A549 (cell line): ENCODE results near the gene SERPINB11. TPM values are rescaled to one million over a fixed set of nuclear protein-coding genes. Genes with fewer than 3 reads are reported as not detected.
A peak's percentile ranks its signal among the peaks of the same experiment; 100 is the strongest.

Source experiments
- ATAC-seq, 2 experiments: fragments of 200-7000 bp in 1 of 2; fragments of >200 bp in 1 of 2; cut with Nextera tagmentation in 1 of 2; cut with Tn5 transposase in 1 of 2; 3 replicates each; pipeline versions ENCODE4 v1.8.0 to v1.9.1; 2018 to 2020; ENCODE audit warnings: mild to moderate bottlenecking in 1 of 2, moderate library complexity in 1 of 2
- CTCF ChIA-PET: fragments of 300-600 bp; sonication (Branson Sonifier 250); formaldehyde crosslinking; extraction: SDS; loops from one replicate; lab custom pipeline; 2021; ENCODE audit warnings: antibody characterized with exemption, inconsistent platforms; lab: Yijun Ruan, JAX
- POLR2A ChIA-PET: fragments of 350-600 bp; formaldehyde crosslinking; extraction: SDS; loops from one replicate; lab custom pipeline; 2021; ENCODE audit warnings: antibody characterized with exemption, inconsistent platforms; lab: Yijun Ruan, JAX
- DNase-seq, 2 experiments: peaks; one replicate each; pipeline versions ENCODE4 v3.0.0 to v3.0.0-alpha.2; 2011 to 2016; ENCODE audit warnings: low read depth in 1 of 2, low spot score in 1 of 2
- FAIRE-seq: peaks from 2 replicates; lab custom pipeline; 2011; peaks lifted over from hg19 to GRCh38; lab: Jason Lieb, UNC
- H3K27ac ChIP-seq, 2 experiments: fragments of >200 bp; sonication (Bioruptor Twin); formaldehyde crosslinking; 3 replicates each; pipeline ENCODE4 v1.5.1; 2016 to 2017
- H3K4me1 ChIP-seq: fragments of >200 bp; sonication (Bioruptor Twin); formaldehyde crosslinking; 3 replicates; pipeline ENCODE4 v1.6.1; 2016
- H3K4me2 ChIP-seq: fragments of >200 bp; sonication (Bioruptor Twin); formaldehyde crosslinking; 3 replicates; pipeline ENCODE4 v1.6.1; 2016
- H3K4me3 ChIP-seq: fragments of >200 bp; sonication (Bioruptor Twin); formaldehyde crosslinking; 3 replicates; pipeline ENCODE4 v1.5.1; 2016
- H3K9me3 ChIP-seq: fragments of >200 bp; sonication (Bioruptor Twin); formaldehyde crosslinking; 3 replicates; pipeline ENCODE4 v1.6.1; 2016
- FOSL2 ChIP-seq, 2 experiments: fragments of 450-650 bp in 1 of 2; fragments of >200 bp in 1 of 2; sonication (Bioruptor Twin) in 1 of 2; formaldehyde crosslinking; IDR thresholded peaks; 2 replicates each; pipeline versions ENCODE4 v1.5.0 to v1.6.1; 2016 to 2020; ENCODE audit warnings: mild to moderate bottlenecking in 1 of 2, moderate library complexity in 1 of 2
- FOXS1 ChIP-seq: fragments of 250-450 bp; sonication (Bioruptor Pico); IDR thresholded peaks from 2 replicates; pipeline ENCODE4 v1.5.0; 2020; ENCODE audit warnings: mild to moderate bottlenecking, moderate library complexity
- GATA3 ChIP-seq: IDR thresholded peaks from 2 replicates; pipeline ENCODE4 v1.6.1; 2012; ENCODE audit warnings: borderline replicate concordance
- HDAC2 ChIP-seq: fragments of 200-600 bp; sonication (generic); IDR thresholded peaks from 2 replicates; pipeline ENCODE4 v1.6.1; 2016
- HOXB13 ChIP-seq: fragments of 250-450 bp; sonication (Bioruptor Pico); IDR thresholded peaks from 2 replicates; pipeline ENCODE4 v1.5.0; 2020; ENCODE audit warnings: low read depth, mild to moderate bottlenecking, moderate library complexity
- KDM1A ChIP-seq: fragments of 200-600 bp; sonication (generic); IDR thresholded peaks from 2 replicates; pipeline ENCODE4 v1.6.1; 2016; ENCODE audit warnings: low read depth, mild to moderate bottlenecking
- KDM5A ChIP-seq: fragments of 200-600 bp; sonication (generic); IDR thresholded peaks from 2 replicates; pipeline ENCODE4 v1.6.1; 2016; ENCODE audit warnings: antibody characterized with exemption, mild to moderate bottlenecking
- MAFK ChIP-seq: fragments of 450-650 bp; IDR thresholded peaks from 2 replicates; pipeline ENCODE4 v1.6.1; 2014; ENCODE audit not compliant: partially characterized antibody
- PHF8 ChIP-seq: fragments of 200-600 bp; sonication (generic); IDR thresholded peaks from 2 replicates; pipeline ENCODE4 v1.6.1; 2016; ENCODE audit warnings: low read depth, mild to moderate bottlenecking, antibody characterized with exemption, moderate library complexity, borderline replicate concordance
- RAD21 ChIP-seq, 2 experiments: fragments of >200 bp in 1 of 2; sonication (Bioruptor Twin) in 1 of 2; formaldehyde crosslinking in 1 of 2; IDR thresholded peaks in 1 of 2; conservative IDR thresholded peaks in 1 of 2; 2 replicates in 1 of 2; 3 replicates in 1 of 2; pipeline ENCODE4 v1.6.1; 2012 to 2018; ENCODE audit warnings: inconsistent platforms in 1 of 2
- RARB ChIP-seq: fragments of 250-450 bp; sonication (Bioruptor Pico); IDR thresholded peaks from 2 replicates; pipeline ENCODE4 v1.8.0; 2021; ENCODE audit warnings: mild to moderate bottlenecking, moderate library complexity
- SMC3 ChIP-seq: fragments of >200 bp; sonication (Bioruptor Twin); formaldehyde crosslinking; IDR thresholded peaks from 3 replicates; pipeline ENCODE4 v1.6.1; 2018; ENCODE audit warnings: inconsistent platforms
- TP53 ChIP-seq: fragments of 250-450 bp; sonication (Bioruptor Pico); IDR thresholded peaks from 2 replicates; pipeline ENCODE4 v1.5.0; 2021; ENCODE audit warnings: mild to moderate bottlenecking, moderate library complexity
- ZFP36 ChIP-seq: fragments of 450-650 bp; IDR thresholded peaks from 2 replicates; pipeline ENCODE4 v1.6.1; 2014; ENCODE audit warnings: borderline replicate concordance; ENCODE audit not compliant: partially characterized antibody
- WGBS: methylation state at CpG from one replicate; pipeline ENCODE4 v1.1.6; 2017; ENCODE audit errors: missing lambda C conversion rate; 5-methylcytosine and 5-hydroxymethylcytosine counted together
- polyA plus RNA-seq, 4 experiments: library from polyadenylated mRNA; depleted of rRNA in 3 of 4; stranded (reverse); fragments of >200 nt; fragmentation: RNase III in 1 of 4; extraction: RNeasy Plus Mini Kit Qiagen cat#74134 plus additional on column Dnase treatment in 1 of 4; gene quantifications; 2 replicates in 3 of 4; 3 replicates in 1 of 4; pipeline ENCODE4 v1.2.3, GENCODE V29; 2011 to 2017
- TF ChIP-seq, protein P1 (sequence below): fragments of 150-350 bp; IDR thresholded peaks from 2 replicates; pipeline ENCODE4 v1.6.1; 2014; ENCODE audit warnings: low read depth, mild to moderate bottlenecking, low read length
- TF ChIP-seq, protein P2 (sequence below): fragments of 250-450 bp; sonication (Bioruptor Pico); IDR thresholded peaks from 2 replicates; pipeline ENCODE4 v1.5.0; 2020; ENCODE audit warnings: low read depth, mild to moderate bottlenecking, moderate library complexity
- TF ChIP-seq, protein P3 (sequence below): fragments of 450-650 bp; IDR thresholded peaks from 2 replicates; pipeline ENCODE4 v1.6.1; 2014; ENCODE audit warnings: antibody characterized with exemption
- TF ChIP-seq, protein P4 (sequence below): fragments of >200 bp; sonication (Bioruptor Twin); formaldehyde crosslinking; IDR thresholded peaks from 3 replicates; pipeline ENCODE4 v1.5.1; 2016

SERPINB11 gene
- polyA plus RNA-seq, 2 of the 4 experiments (the other 2 are of a cell fraction) = 0.22 TPM; not detected in 1

DNA sequence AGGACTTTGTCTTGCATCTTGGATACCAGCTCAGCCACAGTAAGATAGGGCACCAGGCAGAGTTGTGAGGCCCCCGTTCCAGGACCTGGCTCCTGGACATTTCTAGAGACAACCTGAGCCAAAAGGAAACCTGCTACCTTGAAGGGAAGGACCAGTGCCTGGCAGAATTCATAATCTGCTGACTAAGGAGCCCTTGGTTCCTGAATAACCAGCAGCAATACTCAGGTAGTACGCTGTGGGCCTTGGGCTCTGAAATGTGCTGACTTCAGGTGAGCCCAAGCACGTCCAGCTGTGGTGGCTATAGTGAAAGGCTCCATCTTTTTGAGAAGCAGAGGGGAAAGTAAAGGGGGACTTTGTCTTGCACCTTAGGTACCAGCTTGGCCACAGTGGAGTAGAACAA is 28.5 kb downstream of the SERPINB11 start:
- no peak overlapping the region for H3K4me3 ChIP-seq
- TF ChIP-seq KDM1A (no peak), PHF8 (no peak), KDM5A (no peak), ZFP36 (no peak), HOXB13 (no peak), SMC3 (no peak), GATA3 (no peak)
- TF ChIP-seq, protein P1, sequence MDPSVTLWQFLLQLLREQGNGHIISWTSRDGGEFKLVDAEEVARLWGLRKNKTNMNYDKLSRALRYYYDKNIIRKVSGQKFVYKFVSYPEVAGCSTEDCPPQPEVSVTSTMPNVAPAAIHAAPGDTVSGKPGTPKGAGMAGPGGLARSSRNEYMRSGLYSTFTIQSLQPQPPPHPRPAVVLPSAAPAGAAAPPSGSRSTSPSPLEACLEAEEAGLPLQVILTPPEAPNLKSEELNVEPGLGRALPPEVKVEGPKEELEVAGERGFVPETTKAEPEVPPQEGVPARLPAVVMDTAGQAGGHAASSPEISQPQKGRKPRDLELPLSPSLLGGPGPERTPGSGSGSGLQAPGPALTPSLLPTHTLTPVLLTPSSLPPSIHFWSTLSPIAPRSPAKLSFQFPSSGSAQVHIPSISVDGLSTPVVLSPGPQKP = no peak
- TF ChIP-seq, protein P2, sequence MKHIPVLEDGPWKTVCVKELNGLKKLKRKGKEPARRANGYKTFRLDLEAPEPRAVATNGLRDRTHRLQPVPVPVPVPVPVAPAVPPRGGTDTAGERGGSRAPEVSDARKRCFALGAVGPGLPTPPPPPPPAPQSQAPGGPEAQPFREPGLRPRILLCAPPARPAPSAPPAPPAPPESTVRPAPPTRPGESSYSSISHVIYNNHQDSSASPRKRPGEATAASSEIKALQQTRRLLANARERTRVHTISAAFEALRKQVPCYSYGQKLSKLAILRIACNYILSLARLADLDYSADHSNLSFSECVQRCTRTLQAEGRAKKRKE (CRISPR knock-in tag) = no peak
- TF ChIP-seq, protein P3, sequence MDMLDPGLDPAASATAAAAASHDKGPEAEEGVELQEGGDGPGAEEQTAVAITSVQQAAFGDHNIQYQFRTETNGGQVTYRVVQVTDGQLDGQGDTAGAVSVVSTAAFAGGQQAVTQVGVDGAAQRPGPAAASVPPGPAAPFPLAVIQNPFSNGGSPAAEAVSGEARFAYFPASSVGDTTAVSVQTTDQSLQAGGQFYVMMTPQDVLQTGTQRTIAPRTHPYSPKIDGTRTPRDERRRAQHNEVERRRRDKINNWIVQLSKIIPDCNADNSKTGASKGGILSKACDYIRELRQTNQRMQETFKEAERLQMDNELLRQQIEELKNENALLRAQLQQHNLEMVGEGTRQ = no peak
- H3K9me3 ChIP-seq = no peaks in the 10 kb centered on the region
- ChIA-PET POLR2A (no interaction called here), CTCF (no interaction called here)
- DNase-seq (no peak), ATAC-seq (no peak), FAIRE-seq (no peak)
- H3K27ac ChIP-seq = no peak overlapping the region
- no peak overlapping the region for H3K4me2 ChIP-seq
- no peaks in the 10 kb centered on the region for H3K4me1 ChIP-seq
- WGBS = 22% methylated on average over 3 of the region's 3 CpGs

DNA sequence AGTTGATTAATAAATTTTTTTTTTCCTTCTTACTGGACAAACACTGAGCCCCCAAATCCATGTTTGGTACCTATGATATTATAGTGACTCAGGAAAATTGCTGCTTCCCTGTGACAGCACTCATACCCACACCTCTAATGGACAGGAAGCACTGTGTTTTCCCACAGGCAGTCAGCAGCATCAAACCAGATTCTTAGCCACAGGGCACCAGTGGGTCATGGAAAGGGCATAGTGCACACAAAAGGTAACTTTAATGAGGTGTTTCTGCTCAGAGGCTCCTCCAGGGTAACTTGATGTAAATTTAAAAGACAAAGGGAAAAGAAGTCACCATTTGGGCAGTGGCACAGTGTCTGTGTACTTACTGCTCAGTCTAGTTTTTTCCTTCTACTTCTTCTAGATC is 34.1 kb downstream of the SERPINB11 start:
- FAIRE-seq = no peak
- peak in 1 of 2 experiments; percentile 63; a peak in 3 of 6 replicates for ATAC-seq
- peak; percentile 8 to 82 for DNase-seq
- Histone ChIP-seq H3K9me3 (no peaks in the 10 kb centered on the region), H3K4me2 (no peak overlapping the region), H3K4me3 (no peak overlapping the region), H3K27ac (peak overlapping the region; percentile 34 to 59; a peak in 3 of 6 replicates), H3K4me1 (0 out of 3 replicates have a peak, but pooled peaks cover 5% of the 10 kb centered on the region)
- no peak for TF ChIP-seq HDAC2
- TF ChIP-seq FOSL2 (IDR thresholded peaks at IDR 0.05) = no peak
- peak; percentile 17; the same call in 1 of the 2 replicates for TF ChIP-seq FOSL2 (CRISPR knock-in tag; IDR thresholded peaks at IDR 0.05)
- peak; percentile 19; the same call in 1 of the 2 replicates for TF ChIP-seq RARB (CRISPR knock-in tag)
- TF ChIP-seq MAFK = peak; percentile 49
- no peak for TF ChIP-seq FOXS1
- ChIA-PET CTCF (no interaction called here), POLR2A (no interaction called here)

DNA sequence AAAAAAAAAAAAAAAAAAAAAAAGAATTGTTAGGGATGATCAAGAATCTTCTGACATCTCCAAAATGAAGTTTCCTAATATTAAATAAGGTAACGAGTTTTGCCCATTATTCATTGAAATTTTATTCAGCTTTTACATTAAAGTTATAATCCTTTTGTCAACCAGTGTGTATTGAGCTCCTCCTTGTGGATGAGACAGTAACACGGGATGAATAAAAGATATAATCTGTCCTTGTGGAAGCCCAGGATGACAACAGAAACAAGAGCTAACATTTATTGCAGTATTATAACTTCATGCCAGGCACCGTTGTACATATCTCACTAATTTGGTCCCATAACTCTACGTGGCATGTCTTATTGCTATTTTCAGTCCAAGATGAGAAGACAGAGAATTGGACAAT is 39.0 kb downstream of the SERPINB11 start:
- H3K4me2 ChIP-seq = no peak overlapping the region
- peak; percentile 55 to 72 for TF ChIP-seq RAD21 (conservative IDR thresholded peaks at IDR 0.05 in 1 of 2, IDR thresholded peaks at IDR 0.05 in 1 of 2)
- TF ChIP-seq, protein P4, sequence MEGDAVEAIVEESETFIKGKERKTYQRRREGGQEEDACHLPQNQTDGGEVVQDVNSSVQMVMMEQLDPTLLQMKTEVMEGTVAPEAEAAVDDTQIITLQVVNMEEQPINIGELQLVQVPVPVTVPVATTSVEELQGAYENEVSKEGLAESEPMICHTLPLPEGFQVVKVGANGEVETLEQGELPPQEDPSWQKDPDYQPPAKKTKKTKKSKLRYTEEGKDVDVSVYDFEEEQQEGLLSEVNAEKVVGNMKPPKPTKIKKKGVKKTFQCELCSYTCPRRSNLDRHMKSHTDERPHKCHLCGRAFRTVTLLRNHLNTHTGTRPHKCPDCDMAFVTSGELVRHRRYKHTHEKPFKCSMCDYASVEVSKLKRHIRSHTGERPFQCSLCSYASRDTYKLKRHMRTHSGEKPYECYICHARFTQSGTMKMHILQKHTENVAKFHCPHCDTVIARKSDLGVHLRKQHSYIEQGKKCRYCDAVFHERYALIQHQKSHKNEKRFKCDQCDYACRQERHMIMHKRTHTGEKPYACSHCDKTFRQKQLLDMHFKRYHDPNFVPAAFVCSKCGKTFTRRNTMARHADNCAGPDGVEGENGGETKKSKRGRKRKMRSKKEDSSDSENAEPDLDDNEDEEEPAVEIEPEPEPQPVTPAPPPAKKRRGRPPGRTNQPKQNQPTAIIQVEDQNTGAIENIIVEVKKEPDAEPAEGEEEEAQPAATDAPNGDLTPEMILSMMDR = peak; percentile 22; the same call in 2 of the 3 replicates
- TF ChIP-seq SMC3 = peak; percentile 46; the same call in 2 of the 3 replicates
- TF ChIP-seq, protein P3 = no peak
- TF ChIP-seq TP53 (CRISPR knock-in tag) = no peak

More for the DNA sequence above, 39.0 kb downstream of the SERPINB11 start:
- Histone ChIP-seq H3K9me3 (no peaks in the 10 kb centered on the region), H3K4me3 (no peak overlapping the region), H3K4me1 (0 out of 3 replicates have a peak, but pooled peaks cover 5% of the 10 kb centered on the region), H3K27ac (no peak overlapping the region)
- CTCF ChIA-PET = interaction anchor here (0.6 to 4.2 kb wide), 4 partner anchors 11 to 231 kb away, joined by 3 to 22 read pairs (median 4); no protein-coding TSS in a partner anchor
- POLR2A ChIA-PET = no interaction called here
- DNase-seq (peak in 1 of 2 experiments; percentile 55), FAIRE-seq (no peak), ATAC-seq (peak in 1 of 2 experiments; percentile 42; a peak in 1 of 6 replicates)
- WGBS = 6% methylated on average over 4 of the region's 4 CpGs
